ENCODE data around the gene EXOC3. TPM values are rescaled to one million over a fixed set of nuclear protein-coding genes. Genes with fewer than 3 reads are reported as not detected.

EXOC3 gene
- total and polyA plus RNA-seq, 12 donors = 29.0 to 44.7 (median 40.0) TPM

DNA sequence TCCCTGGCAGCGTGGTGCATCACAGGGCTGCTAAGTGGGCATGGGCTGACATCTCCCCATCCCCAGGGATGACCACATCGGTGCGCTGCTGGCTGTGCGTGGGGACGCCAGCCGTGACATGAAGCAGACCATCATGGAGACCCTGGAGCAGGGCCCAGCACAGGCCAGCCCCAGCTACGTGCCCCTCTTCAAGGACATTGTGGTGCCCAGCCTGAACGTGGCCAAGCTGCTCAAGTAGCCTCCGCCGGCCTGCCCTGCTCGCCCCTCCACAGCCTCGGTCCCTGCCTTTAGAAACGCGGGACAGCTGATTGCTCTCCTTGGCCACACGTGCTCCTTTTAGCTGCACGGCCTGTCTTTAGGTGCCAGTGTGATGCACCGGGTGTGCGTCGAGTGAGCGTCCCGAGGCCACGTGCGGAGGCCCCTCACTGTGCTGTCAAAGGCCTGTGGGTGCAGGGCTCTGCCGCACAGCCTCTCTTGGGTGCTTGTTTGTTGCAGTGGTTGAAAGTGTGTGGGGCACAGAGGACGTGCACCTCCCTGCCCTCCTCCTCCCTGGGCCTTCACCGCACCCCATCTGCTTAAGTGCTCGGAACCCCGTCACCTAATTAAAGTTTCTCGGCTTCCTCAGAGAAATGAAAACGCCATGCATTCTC lies 23.8 kb downstream of the EXOC3 start:
- 94% methylated on average over 30 of the region's 30 CpGs for WGBS, 2 donors

DNA sequence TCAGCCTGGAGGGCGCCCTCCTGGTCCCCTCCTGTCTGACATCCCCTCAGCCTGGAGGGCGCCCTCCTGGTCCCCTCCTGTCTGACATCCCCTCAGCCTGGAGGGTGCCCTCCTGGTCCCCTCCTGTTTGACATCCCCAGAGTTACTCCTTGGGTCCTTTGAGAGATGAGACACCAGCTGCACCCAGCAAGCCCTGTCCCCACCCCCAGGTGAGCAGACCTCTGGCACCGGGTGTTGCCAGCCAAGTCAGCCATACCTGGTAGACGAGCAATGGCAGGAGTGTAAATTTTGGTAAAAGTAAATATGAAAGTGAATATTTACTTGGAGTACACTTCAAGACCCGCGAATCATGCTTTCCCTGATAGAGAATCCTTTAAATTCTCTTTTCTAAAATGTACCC lies 25.4 kb downstream of the EXOC3 start:
- no peak overlapping the region for H3K4me3 ChIP-seq
- H3K36me3 ChIP-seq = peaks cover 0 to 61% (median 19%) of the 10 kb centered on the region in 9 donors
- no peak for ATAC-seq
- peaks cover 0 to under 1% (median 0%) of the 10 kb centered on the region in 7 donors for H3K27me3 ChIP-seq
- no peaks in the 10 kb centered on the region for H3K9me3 ChIP-seq
- WGBS, 2 donors = 95 to 97% methylated on average over 5 of the region's 6 CpGs
- peaks cover 4 to 21% (median 10%) of the 10 kb centered on the region in 9 donors for H3K4me1 ChIP-seq
- H3K27ac ChIP-seq = no peak overlapping the region
- intact Hi-C loops (cut with DNase I) = no loop called here
- peak in 1 of 2 donors; percentile 4 for DNase-seq
- TF ChIP-seq, protein P1, sequence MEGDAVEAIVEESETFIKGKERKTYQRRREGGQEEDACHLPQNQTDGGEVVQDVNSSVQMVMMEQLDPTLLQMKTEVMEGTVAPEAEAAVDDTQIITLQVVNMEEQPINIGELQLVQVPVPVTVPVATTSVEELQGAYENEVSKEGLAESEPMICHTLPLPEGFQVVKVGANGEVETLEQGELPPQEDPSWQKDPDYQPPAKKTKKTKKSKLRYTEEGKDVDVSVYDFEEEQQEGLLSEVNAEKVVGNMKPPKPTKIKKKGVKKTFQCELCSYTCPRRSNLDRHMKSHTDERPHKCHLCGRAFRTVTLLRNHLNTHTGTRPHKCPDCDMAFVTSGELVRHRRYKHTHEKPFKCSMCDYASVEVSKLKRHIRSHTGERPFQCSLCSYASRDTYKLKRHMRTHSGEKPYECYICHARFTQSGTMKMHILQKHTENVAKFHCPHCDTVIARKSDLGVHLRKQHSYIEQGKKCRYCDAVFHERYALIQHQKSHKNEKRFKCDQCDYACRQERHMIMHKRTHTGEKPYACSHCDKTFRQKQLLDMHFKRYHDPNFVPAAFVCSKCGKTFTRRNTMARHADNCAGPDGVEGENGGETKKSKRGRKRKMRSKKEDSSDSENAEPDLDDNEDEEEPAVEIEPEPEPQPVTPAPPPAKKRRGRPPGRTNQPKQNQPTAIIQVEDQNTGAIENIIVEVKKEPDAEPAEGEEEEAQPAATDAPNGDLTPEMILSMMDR (IDR thresholded peaks at IDR 0.05) = no peak

More for the DNA sequence above, 23.8 kb downstream of the EXOC3 start:
- H3K36me3 ChIP-seq = peaks cover 0 to 77% (median 19%) of the 10 kb centered on the region in 9 donors
- H3K27ac ChIP-seq = no peak overlapping the region
- DNase-seq (peak in 1 of 2 donors; percentile 13), ATAC-seq (peak in 1 of 8 donors; percentile 20)
- no peaks in the 10 kb centered on the region for H3K27me3 ChIP-seq
- no peaks in the 10 kb centered on the region for H3K9me3 ChIP-seq
- no peak overlapping the region for H3K4me3 ChIP-seq
- TF ChIP-seq, protein P1 (IDR thresholded peaks at IDR 0.05) = no peak
- peaks cover 0 to 12% (median 5%) of the 10 kb centered on the region in 9 donors for H3K4me1 ChIP-seq
- intact Hi-C loops (cut with DNase I) = no loop called here

DNA sequence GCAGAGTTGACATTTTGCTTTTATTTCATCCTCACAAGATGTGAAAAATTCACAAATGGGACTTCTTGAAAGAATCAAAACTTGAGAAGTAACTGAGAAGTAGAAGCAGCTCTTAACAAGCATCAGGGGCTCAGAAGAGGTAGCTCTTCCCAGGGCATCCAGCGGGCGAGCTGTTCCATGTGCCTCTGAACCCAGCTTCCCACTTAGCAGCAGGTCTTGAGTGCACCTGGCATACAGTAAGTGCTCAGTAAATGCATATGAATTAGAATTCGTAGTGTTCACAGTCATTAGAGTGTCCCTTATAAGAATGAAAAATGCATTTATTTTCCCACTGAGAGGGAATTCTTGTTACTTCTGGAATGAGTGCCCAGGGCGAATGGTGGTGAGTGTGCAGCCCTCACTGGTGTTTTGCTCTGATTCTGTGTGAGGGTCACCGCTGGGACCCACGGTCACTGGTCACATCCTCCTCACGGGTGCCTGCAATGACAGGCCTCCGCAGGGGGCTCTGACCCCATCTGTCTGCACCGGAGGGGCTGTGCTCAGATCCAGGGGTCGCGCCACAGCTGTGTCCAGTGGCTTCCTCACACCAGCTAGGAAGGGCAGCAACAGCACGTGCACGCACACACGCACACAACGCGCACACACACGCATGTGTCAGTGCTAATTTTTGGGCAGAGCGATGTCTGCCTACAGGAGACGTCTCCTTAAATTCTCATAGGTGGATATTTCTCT lies 26.9 kb downstream of the EXOC3 start:
- Histone ChIP-seq H3K36me3 (peaks cover 0 to 45% (median 9%) of the 10 kb centered on the region in 9 donors), H3K4me1 (peaks cover 6 to 28% (median 18%) of the 10 kb centered on the region in 9 donors), H3K27me3 (peaks cover 0 to 9% (median 3%) of the 10 kb centered on the region in 7 donors), H3K27ac (no peak overlapping the region), H3K4me3 (no peak overlapping the region), H3K9me3 (no peaks in the 10 kb centered on the region)
- ATAC-seq (no peak), DNase-seq (peak in 1 of 2 donors; percentile 3)
- intact Hi-C loops (cut with DNase I) = loop anchor here in 1 of 10 donors (5.0 kb wide), 1 partner anchor 142 kb away; the partner anchor contains the start of gene CEP72
- 92 to 93% methylated on average over 19 of the region's 19 CpGs for WGBS, 2 donors
- TF ChIP-seq, protein P1 (IDR thresholded peaks at IDR 0.05) = no peak

DNA sequence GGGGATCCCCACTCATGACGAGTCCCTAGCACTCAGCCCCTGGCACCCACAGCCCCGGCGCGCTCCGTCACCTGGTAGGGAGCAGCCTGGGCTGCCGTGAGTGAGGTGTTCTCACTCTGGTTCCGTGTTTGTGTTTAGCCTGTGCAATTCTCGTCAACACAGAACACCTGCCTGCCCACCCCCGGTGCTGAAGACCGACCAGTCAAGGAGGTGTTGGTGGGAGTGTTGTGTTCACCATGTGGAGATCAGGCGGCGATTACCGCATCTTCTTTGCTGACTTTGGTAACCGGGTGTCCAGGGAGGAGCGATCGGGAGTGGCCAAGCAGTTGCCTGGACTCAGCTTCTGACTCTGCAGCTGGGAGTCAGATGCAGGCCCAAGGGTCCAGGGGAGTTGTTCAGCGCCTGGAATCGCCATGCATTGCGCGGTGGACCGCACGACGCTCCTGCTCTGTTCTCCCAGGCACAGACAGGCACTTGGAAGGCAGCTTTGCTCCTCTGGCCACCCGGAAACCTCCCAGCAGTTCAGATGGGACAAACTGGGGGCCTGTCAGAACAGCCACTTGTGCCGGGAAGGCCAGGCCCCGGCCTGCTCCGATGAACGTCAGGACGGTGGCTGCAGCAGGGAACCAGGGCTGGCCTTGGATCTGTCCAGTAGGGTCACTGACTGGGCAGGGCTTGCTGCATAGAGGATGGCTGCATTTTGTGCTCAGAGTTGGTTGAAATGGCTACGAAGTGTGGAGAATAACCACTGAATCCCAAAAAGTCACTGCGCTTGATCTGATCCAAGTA lies 28.2 kb downstream of the EXOC3 start:
- H3K9me3 ChIP-seq = no peaks in the 10 kb centered on the region
- DNase-seq (peak in 1 of 2 donors; percentile 14), ATAC-seq (no peak)
- H3K27ac ChIP-seq = no peak overlapping the region
- WGBS, 2 donors = 93 to 94% methylated on average over 31 of the region's 31 CpGs
- TF ChIP-seq, protein P1 (IDR thresholded peaks at IDR 0.05) = no peak
- peaks cover 0 to 33% (median 0%) of the 10 kb centered on the region in 9 donors for H3K36me3 ChIP-seq
- peaks cover 0 to 22% (median 15%) of the 10 kb centered on the region in 7 donors for H3K27me3 ChIP-seq
- H3K4me3 ChIP-seq = no peak overlapping the region
- peaks cover 9 to 32% (median 22%) of the 10 kb centered on the region in 9 donors for H3K4me1 ChIP-seq
- intact Hi-C loops (cut with DNase I) = loop anchor here in 1 of 10 donors (5.0 kb wide), 1 partner anchor 141 kb away; the partner anchor contains the start of gene CEP72

Measured in heart right ventricle (tissue), 16 donors.